NCI-H774 (cell line): ENCODE measurements around the gene TJP3.
A peak's percentile ranks its signal among the peaks of the same experiment; 100 is the strongest.

Source experiments
- DNase-seq: peaks from one replicate; lab custom pipeline; 2025; lab: John Stamatoyannopoulos, UW

The TJP3 gene

DNA sequence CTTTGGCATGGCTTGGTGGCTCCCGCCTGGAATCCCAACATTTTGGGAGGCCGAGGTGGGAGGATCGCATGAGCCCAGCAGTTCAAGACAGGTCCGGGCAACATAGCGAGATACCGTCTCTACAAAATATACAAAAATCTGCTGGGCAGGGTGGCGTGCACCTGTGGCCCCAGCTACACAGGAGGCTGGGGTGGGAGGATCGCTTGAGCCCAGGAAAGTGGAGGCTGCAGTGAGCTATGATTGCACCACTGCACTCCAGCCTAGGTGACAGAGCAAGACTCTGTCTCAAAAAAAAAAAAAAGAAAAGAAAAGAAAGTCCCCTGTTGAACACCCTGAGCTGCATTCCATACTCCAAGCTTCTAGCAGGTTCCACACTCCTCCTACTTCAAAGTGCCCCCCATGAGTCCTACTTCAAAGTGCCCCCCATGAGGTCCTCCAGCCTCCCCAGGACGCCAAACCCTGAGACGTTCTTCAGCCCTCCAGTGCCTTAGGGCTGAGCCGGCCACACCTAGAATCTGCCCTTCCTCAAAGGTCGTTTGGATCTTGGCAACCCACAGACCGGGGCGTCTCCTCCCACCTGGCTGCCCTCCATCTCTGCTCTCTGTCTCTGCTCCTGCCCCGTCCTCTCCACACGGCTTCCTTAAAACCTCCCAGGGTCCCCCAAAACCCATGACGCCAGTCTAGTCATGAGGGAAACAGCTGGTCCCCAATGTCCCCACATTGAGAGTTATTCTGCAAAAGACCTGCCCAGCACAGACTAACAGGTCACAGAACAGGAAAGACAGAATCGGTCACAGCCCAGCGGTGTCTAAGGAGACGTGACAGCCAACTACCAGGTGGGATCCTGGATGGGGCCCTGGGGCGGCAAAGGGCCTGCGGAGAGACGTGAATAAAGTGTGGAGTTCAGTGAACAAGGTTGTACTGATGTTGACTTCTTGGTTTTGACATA, 4.8 kb downstream of the TJP3 start:
- no peak for DNase-seq

DNA sequence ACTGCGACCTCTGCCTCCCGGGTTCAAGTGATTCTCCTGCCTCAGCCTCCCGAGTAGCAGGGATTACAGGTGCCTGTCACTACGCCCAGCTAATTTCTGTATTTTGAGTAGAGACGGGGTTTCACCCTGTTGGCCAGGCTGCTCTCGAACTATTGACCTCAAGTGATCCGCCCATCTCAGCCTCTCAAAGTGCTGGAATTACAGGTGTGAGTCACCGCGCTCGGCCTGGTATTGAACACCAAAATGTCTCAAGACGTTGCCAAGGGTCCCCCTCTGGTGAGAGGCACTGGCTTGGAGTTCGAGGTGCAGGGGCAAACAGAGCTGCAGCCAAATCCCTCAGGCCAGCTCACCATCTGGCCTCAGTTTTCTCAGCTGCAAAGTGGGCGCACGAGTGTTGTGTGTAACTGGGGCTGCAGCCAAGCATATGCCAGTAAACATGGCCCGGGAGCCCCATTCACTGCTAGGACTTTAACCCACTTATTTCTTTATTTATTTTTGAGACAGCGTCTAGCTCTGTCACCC, 8.0 kb downstream of the TJP3 start:
- DNase-seq, result no peak

DNA sequence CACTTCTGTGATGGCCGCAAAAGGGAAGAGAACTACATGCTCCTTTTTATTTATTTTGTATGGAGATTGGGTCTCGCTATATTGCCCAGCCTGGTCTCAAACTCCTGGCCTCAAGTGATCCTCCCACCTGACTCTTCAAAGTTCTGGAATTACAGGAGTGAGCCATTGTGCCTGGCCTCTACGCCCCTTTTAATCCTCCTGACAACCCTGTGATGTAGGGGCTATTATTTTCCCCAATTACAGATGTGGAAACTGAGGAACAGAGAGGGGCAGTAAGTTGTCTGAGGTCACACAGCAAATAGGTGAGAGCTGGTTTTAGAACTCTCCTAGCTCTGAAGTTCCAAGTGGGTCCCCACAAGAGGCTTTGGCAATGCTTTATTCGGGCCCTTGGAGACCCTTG, 11.7 kb downstream of the TJP3 start:
- DNase-seq, result no peak

DNA sequence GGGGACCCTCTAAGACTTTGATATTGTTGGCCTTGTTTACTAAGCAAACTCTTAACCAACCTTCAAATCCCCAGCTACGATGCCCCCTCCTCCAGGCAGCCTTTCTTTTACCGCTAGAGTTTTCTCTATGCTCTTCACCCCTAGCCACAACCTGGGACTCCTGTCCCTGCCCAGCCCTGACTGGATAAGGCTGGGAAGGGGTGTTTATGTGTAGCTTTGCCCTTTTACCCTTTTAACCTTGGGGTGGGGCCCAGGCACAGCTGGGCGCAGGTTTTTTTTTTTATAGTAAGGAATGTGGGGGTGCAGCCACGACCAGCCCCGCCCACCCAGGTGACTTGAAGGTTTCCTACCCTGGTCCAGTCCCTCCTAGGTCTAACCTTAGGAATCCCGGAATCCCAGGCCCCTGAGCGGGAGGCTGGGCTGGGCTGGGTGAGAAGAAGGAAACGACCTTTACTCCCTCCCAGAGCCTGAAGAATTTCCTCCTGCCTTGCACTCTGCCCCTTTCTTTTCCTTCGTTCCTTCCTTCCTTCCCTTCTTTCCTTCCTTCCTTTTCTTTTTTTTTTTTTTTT, 12.2 kb downstream of the TJP3 start:
- no peak for DNase-seq

DNA sequence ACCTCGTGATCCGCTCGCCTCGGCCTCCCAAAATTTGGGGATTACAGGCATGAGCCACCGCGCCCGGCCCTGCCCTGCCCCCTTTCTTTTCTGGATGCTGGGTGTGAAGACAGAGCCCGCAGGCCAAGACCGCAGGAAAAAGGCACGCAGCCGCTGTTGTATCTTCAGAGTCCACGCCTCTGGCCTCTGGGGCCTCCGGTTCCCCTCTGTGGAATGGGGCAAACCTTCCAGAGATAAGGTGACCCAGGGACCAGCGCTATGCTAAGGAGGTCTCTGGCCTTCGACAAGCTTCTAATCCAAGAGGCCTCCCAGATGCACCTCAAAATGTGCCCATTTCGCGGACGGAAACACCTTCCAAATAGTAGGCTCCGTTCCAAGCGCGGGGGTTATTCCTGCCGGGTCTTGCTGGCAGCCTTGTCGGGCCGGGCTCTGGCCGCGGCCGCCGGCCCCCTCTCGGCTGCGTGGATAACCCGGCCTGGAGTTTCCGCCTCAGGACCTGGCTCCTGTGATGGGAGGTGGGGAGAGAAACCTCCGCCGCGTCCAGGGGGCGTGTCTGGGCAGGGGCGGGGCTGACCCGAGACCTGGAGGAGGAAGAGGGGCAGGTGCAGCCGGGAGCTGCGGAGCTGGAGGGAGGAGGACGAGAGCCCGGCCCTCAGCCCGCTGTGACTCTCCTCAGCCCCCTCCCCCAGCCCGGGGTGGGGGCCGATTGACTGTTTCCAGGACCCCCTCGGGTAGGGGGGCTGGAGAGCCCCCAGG, 13.1 kb downstream of the TJP3 start:
- DNase-seq, result peak; percentile 96

DNA sequence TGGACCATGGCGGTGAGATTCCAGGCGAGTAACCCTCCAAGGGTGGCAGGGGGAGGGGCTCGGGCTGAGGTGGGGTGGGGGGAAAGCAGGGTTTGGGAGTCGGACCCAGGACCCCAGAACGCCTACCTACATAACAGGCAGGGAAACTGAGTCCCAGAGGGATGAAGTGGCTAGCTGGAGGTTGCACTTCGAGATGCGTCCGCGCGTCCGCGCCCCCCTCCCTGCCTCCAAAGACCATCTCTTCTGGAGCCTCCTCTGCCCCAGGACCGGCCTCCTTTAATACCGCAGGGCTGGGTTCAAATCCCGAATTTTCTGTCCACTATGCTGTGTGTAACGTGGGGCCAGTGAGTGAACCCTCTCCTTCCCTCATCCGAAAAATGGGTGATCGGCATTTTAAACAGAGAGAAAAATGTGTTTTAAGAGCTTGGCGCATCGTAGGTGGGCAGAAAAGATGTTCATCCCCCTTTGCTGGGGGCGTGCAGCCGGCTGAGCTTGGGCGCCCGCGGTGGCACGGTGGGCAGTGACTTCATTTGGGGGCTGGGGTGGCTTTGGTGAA, 13.8 kb downstream of the TJP3 start:
- no peak for DNase-seq

DNA sequence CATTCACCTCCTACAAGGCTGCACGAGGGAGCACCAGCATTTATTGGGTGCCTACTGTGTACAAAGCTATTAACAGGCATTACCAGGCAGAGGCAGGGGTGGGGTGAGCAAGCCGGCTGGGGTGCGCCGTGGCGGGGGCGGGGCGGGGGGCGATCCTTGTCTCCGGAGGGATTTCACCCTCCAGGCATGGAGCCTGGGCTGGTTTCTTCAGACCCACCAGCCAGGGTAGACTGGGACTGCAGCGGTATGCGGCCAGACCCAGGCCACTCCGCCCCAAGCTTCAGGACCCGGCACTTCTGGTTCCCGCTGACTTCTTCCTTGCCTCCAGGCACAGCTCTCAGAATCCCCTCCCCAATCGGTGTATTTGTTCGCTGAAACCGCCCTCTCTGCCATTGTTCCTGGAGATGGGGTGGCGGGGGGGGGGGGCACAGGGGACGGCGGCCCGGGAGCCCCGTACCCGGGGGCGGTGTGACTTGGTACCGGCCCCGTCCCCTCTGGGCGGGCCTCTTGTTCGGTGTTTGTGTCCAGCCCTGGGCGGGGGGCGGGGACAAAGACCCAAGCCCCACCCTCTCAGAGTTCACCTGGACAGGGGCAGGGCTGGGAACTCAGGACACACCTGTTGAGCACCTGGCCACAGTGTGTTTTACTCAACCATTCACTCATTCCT, 14.4 kb downstream of the TJP3 start:
- peak; percentile 36 for DNase-seq

DNA sequence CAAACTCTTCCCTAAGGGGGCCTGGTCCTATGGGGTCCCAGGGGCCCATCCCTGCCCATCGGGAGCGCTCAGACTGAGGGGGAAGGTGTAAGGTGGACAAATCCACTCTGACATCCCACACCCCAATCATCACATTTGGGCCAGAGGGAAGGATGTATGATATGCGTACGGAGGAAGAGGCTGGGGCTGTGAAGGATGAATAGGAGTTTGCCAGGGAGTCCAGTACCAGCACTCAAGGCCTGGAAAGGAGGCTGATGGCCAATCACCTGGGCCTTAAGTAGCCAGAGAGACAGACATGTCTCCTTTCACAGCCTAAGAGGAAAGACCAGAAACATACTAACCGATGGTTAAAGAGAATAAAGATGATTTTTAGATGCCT, 14.9 kb downstream of the TJP3 start:
- DNase-seq, result no peak

DNA sequence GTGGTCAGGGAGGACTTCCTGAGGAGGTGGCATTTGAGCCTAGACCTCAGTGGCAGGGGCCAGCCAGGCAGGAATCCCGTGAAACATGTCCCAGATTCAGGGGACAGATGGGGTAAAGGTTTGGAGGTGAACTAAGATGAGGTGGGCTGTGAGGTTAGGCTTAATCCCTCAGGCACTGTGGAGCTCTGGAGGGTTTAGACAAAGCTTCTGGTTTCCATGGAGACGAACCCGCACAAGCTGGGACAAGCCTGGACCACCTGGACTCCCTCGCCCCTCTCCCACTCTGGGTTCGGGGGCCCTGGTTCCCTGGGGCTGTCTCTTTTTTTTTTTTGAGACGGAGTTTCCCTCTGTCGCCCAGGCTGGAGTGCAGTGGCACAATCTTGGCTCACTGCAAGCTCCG, 15.7 kb downstream of the TJP3 start:
- no peak for DNase-seq

DNA sequence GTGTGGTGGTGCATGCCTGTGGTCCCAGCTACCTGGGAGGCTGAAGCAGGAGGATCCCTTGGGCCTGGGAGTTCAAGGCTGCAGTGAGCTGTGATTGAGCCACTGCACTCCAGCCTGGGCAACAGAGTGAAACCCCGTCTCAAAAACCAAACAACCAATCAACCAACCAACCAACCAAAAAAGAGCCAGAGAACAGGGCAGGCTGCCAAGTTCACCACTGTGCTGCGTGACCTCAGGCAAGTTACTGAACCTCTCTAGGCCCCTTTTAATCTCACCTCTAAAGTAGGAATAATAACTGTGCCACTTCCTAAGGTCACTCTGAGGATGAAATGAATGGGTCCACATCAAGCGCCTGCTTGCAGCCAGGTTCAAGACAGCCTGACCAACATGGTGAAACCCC, 16.9 kb downstream of the TJP3 start:
- DNase-seq, result no peak

DNA sequence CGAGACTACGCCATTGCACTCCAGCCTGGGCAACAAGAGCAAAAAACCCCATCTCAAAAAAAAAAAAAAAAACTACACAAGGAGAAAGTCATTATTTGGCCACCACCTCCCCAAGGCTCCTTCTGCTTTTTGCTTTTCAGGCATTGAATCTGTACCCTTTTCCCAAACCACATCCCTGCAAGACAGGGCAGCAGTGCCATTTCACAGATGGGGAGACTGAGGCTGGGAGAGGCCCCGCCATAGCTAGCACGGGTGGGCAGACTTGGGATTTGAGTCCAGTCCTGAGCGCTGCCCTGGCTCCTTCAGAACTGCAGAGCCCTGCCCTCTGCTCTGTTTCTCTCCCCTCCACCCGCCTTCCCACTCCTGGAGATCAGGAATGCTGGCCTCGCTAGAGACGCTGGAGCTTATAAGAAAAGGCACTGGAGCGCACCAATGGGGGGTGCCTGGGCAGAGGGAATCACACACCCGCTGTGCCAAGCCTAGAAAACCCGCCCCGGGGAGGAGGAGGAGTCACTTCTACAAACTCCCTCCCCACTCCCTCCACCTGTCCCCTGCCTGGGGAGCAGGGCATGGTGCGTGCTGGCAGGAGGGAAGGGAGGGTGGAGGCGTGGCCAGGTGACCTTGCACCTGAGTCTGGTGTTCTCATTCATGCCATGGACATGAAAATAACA, 17.6 kb downstream of the TJP3 start:
- peak; percentile 48 for DNase-seq

DNA sequence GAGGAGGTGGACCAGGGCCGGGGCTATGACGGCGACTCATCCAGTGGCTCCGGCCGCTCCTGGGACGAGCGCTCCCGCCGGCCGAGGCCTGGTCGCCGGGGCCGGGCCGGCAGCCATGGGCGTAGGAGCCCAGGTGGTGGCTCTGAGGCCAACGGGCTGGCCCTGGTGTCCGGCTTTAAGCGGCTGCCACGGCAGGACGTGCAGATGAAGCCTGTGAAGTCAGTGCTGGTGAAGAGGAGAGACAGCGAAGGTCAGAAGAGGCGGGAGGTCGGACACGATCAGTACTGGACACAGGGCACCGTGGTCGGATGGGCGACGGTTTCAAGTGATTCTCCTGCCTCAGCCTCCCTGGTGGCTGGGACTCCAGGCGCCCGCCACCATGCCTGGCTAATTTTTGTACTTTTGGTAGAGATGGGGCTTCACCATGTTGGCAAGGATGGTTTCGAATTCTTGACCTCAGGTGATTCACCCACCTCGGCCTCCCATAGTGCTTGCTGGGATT, 22.3 kb downstream of the TJP3 start:
- no peak for DNase-seq

DNA sequence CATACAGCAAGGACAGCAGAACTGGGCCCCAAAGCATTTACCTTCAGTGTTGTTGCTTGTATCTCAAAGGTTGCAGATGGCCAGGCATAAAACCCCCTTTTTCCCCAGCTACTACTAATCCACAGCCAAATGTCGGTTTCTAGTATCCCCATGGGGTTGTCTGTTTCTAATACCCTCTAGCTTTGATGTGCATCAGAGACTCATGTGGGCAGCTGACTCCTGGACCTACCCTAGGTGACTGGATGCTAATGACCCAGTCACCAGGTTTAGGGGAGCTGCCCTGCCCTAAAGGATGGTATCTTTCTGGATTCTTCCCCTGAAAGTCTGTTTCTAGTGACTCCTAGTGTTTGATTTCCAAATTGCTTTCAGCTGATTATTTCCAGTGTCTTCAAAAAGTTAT, 23.9 kb downstream of the TJP3 start:
- DNase-seq, result no peak

DNA sequence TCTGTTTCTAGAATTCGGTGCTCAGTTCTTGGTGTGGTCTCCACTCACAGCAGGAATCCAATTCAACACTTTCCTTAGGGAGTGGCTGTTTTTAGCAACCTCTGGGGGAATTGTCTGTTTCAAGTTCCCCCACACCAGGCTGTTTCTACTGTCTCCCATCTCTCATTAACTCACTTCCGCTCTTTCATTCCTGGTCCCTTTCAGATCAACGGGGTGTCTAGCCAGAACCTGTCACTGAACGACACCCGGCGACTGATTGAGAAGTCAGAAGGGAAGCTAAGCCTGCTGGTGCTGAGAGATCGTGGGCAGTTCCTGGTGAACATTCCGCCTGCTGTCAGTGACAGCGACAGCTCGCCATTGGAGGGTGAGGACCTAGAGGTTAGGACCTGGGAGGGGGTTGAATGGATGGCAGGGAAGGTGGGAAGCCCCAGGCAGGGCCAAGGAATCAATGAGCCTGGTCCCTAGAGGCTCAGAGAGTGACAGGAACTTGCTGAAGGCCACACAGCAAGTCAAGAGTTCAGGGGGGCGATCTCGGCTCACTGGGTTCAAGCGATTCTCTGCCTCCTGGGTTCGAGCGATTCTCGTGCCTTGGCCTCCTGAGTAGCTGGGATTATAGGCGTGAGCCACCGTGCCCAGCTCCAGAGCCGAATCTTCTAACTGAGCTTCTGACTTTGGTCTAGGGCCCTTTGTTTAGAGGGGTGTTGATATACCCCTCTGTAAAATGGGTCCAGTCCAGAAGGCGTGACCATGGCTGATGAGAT, 25.5 kb downstream of the TJP3 start:
- no peak for DNase-seq

DNA sequence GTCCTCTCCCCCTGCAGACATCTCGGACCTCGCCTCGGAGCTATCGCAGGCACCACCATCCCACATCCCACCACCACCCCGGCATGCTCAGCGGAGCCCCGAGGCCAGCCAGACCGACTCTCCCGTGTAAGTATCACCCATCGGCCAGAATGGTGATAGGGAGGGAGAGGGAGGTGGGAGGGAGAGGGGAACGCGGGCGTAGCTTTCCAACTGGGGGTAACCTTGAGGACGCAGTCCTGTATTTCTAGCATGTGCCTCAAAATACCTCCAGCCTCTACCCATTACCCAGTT, 26.1 kb downstream of the TJP3 start:
- no peak for DNase-seq

DNA sequence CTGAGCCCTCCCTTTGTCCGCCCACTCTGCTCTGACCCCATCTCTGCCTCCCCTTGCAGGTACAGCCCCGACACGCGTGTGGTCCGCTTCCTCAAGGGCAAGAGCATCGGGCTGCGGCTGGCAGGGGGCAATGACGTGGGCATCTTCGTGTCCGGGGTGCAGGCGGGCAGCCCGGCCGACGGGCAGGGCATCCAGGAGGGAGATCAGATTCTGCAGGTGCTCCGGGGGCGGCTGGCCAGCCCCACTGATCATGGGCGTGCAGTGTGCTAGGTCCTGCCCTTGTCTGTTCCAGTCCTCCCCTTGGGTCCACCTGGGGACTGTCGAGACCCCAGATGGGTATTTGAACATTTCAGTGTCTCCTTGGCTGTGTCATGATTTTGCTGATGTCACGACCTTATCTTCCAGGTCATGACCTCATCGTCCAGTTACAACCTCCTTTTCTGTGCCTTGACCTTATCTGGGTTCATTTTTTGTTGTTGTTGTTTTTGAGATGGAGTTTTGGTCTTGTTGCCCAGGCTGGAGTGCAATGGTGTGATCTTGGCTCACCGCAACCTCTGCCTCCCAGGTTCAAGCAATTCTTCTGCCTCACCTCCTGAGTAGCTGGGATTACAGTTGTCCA, 28.0 kb downstream of the TJP3 start:
- no peak for DNase-seq

DNA sequence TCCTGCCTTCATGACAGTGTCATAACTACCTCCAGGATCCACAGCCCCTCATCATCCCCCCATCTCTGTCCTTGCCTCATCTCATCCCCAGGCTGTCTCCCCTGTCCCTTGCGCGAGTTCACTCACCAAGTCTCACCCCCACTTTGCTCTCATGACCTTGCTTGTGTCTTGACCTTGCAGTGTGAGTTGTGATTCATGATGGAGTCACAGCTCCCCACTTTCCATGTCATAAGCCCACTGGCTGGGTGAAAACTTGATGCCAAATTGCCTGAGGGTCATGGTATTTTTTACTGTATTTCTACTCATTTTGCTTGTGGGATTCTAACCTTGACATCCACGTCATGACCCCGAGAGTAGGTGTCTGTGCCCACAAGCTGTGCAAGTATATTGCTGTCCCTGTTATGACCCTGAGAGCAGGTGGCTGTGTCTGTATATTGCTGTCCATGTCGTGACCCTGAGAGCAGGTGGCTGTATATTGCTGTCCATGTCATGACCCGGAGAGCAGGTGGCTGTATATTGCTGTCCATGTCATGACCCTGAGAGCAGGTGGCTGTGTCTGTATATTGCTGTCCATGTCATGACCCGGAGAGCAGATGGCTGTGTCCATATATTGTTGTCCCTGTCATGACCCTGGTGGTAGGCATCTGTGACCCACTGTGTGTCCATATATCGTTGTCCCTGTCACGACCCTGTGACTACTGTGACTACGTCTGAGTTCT, 29.5 kb downstream of the TJP3 start:
- no peak for DNase-seq

DNA sequence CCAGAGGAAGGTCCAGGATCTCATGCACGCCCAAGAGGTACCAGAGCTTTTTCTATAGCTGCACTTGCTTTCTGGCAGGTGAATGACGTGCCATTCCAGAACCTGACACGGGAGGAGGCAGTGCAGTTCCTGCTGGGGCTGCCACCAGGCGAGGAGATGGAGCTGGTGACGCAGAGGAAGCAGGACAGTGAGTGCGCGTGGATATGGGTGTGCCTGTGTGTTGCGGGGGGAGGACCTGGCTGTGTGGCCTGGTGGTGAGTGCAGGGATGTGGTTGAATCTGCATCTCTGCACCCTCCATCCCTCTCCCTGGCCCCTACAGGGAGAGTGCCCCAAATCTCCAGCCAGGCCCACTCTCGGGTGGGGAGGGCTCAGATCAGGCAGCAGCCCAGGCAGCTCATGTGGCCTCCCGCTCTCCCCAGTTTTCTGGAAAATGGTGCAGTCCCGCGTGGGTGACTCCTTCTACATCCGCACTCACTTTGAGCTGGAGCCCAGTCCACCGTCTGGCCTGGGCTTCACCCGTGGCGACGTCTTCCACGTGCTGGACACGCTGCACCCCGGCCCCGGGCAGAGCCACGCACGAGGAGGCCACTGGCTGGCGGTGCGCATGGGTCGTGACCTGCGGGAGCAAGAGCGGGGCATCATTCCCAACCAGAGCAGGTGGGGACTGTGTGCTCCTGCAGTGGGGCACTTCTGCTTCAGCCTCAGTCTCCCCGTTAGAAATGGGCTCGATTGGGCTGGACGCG, 30.5 kb downstream of the TJP3 start:
- DNase-seq, result no peak

DNA sequence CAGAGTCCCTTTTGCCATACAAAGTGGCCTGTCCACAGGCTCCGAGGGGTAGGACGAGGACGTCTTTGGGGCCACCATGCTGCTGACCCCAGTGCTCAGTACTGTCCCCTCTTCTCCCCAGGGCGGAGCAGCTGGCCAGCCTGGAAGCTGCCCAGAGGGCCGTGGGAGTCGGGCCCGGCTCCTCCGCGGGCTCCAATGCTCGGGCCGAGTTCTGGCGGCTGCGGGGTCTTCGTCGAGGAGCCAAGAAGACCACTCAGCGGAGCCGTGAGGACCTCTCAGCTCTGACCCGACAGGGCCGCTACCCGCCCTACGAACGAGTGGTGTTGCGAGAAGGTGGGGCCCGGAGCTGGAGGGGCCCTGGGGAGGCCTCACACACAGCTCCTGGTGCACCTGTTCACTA, 32.2 kb downstream of the TJP3 start:
- DNase-seq, result no peak
